HL-60/S4 treated with retinoic acid at 250 ng/mL for 4 days and 3 days (cell line): ENCODE measurements around the gene EXOC4.

Experiments used
- in situ Hi-C: fragments of 300-500 bp; cut with MboI; formaldehyde crosslinking; loops from 2 replicates; pipeline ENCODE4 v1.7.0; 2022; ENCODE audit warnings: low sequenced_read_pairs

Gene EXOC4

DNA sequence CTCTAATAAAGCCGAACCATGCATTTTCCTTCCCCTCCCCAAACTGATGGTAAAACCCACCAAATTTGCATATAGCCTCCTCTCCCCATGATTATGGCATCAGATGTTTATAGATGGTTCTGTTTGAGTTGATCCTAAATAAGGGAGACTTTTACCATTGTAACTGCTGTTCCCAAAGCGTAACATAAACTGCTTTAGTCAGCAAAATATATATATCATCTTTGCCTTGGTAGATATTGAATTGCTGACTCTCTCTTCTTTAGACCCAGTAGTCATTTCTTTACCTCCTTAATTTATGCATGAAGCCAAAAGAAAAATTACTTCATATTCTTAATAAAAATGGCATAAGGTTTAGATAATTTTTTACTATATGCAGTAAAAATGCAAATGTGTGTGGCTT, 788.1 kb downstream of the EXOC4 start:
- in situ Hi-C loops = no loop called here

DNA sequence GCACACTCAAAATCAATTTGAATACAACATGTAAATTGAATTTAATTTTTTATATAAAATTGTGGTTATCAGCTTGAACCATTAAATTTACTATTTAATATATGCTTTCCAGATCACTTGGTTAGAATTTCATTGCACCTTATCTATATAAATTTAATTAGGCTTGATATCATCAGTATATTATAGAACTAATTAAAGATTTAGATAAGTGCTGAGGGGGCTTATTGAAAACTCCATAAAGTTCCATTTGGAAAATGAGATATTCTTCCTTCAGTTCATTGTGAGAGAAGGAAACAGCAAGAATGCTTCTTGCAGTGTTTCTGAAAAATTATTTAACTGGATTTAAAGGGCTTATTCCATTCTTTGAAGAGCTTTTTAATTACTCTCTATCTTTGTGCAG, 788.6 kb downstream of the EXOC4 start:
- in situ Hi-C loops = no loop called here

DNA sequence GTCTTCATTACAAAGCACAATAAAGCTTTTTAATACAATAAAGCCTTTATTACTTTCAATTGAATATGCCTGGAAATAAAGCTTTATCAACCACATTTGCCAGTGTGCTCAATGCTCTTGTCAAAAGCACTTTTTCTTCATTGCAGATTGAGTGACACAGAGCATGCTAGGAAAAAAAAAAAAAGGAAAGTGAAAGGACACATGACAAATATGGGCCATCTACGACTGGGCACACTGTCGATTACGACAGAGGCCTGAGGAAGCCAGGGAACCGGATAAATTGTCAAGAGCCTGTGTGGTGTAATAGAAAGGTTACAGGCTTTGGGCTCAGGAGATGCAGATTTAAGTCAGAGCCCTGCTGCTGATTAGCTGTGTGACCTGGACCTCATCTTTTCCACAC, 789.4 kb downstream of the EXOC4 start:
- in situ Hi-C loops = no loop called here

DNA sequence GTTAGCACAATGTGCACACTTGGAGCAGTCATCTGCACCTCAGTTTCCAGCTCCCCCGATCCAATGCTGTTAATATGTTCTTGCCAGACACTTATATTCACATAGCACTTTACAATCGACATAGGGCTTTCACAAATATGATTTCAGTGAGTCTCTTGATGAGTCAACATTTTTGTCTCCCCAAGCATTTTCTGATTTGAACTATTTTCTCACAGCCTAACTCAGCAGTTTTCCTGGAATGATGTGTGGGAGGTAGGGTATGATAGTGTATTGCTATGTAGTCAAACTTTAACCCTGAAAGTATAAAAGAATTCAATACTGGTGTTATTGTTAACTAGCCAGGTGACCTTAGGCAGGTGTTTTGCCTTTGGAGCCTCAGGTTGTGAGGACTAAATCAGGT, 791.8 kb downstream of the EXOC4 start:
- in situ Hi-C loops = no loop called here

DNA sequence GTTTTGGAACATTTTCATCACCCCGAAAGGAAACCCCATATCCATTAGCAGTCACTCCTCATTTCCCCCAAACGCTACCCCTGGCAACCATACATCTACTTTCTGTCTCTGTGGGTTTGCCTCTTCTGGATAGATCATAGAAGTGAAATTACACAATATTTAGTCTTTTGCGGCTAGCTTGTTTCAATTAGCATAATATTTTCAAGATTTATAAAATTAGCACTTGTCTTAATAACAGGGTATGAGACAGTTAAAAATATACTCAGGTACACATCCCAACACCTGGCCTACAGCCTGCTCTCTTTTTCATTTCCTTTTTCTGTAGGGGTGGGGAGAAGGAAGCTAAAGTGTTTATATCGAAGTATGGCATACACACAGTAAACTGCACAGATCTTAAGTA, 792.8 kb downstream of the EXOC4 start:
- in situ Hi-C loops = no loop called here

DNA sequence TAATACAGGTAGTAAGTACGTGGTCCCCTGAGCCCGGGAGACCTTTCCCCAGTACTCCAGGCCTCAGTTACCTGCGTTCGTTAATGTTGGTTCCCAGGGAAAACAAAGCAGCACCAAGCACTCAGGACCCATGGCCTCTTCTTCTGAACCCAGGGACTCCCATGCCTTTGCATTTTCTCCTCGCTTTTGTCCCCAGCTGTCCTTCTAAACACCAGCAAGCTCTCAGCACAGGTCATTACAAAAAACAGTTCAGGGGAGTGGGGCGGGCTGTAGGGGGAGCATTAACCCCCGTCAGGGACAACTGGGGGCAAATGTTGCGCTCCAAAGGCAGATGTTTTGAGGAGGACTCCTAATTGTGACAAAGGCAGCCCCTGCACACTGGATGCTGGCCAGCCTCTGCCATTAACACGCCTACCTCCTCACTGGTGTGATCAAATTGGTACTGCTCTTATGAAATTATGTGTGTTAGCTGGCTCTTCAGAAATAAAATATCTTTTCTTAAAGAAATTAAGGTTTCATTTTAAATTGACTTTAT, 793.8 kb downstream of the EXOC4 start:
- in situ Hi-C loops = no loop called here

DNA sequence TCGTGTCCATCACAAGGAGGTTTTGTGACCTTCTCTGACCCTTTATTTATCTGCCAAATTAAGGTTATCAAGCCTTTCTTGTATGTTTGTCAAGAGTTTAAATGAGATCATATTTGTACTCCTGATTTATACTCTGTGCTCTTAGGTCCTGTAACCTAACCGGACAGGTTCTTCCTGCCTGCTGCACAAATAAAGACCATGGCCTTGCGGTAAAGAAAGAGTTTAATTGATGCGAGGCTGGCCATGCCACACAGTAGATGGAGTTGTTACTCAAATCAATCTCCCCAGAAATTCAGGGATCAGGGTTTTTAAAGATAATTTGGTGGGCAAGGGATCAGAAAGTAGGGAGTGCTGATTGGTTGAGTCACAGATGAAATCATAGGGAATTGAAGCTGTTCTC, 794.8 kb downstream of the EXOC4 start:
- in situ Hi-C loops = no loop called here

DNA sequence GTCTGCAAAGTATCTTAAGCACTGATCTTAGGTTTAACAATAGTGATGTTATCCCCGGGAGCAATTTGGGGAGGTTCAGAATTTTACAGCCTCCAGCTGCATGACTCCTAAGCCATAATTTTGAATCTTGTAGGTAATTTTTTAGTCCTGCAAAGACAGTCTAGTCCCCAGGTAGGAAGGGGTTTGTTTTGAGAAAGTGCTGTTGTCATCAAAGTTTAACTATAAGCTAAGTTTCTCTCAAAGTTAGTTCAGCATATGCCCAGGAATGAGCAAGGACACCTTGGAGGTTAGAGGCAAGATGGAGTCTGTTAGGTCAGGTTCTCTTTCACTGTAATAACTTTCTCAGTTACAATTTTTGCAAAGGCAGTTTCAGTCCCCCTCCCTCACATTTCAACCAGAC, 795.3 kb downstream of the EXOC4 start:
- in situ Hi-C loops = no loop called here

DNA sequence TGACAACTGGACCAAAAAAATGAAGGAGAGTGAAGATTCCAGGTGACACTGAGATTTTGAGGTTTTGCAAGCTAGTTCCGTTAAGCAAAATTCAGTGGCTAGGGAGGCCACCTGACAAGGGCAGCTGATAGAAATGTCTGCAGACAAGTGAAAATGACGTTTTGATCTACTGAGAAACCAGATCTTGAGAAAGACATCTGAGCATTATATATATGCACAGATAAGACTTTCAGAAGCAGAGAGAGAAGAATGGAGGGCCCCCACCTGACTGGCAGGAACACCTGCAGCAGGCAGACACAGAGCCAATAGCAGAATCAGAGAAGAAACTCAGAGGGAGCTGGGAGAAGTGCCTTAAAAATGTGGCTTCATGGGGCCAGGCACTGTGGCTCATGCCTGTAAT, 798.1 kb downstream of the EXOC4 start:
- in situ Hi-C loops = no loop called here

DNA sequence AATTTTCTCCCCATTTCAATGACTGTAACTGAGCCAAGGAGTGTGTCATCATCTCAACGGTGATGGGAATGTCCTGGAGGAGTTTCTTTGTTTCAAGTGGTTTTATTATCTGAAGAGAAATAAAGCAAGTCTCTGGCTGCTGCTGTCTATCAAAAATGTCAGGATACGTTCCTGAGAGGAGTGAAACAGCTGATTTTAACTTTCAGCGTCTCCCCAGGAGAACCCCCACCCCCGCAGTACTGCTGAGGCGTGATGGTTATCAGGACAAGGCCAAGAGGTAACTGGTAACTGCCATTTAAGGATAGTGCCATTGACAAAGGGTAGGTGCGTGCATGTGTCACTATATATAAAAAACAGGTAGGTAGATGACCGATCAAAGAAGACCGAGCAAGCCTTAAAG, 803.9 kb downstream of the EXOC4 start:
- in situ Hi-C loops = no loop called here

DNA sequence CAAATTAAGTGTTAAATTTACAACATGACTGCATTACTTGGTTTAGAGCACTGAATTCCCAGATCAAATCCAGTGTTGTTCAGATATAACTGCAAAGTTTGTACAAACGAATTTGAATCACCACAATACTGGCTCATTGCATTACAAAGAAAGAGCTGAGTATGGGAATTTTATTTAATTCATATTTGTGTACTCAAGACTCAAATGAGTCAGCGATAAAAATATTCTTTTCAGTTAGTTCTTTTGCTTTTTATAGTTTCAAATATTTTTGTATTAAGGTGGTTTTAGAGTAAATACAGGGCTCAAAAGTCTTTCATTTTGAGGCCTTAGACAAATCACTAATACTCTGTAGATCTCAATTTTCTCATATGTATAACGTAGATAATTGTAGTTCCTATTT, 805.6 kb downstream of the EXOC4 start:
- in situ Hi-C loops = no loop called here

DNA sequence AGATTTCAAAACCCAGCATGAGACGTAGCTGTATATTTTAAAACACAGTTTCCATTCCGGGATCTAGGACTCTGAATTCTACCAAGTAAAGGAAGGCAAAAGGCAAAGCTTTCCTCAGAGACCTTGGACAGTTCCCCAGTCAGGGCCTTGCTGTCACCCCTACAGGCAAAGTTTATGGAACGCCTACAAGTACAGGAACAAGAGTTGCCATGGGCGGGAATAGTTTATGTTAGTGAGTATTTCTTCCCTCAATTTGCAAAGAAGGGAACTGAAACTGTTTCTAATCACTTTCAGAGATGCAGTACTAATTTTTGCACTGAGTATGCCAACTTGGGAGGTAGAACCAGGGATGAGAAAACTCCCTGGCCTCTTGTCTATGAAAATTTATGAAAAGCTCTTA, 806.1 kb downstream of the EXOC4 start:
- in situ Hi-C loops = no loop called here

DNA sequence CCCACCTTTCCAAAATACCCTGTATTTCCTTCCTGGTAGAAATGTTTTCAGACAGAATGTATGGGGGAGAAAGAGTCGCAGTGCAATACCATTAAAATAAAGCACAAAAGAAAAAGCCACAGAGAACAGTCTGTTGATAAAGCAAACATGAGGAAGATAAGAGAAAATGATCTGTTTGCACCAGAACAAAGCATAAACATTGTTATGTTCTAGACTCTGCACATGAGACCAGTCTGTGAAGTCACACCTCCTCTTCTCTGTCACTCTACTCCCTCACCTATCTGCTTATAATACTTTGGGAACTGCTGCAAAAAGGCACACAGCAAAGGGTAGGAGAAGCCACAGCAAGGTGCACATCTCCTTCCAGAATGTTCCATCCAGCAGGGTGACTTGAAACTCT, 807.0 kb downstream of the EXOC4 start:
- in situ Hi-C loops = no loop called here

DNA sequence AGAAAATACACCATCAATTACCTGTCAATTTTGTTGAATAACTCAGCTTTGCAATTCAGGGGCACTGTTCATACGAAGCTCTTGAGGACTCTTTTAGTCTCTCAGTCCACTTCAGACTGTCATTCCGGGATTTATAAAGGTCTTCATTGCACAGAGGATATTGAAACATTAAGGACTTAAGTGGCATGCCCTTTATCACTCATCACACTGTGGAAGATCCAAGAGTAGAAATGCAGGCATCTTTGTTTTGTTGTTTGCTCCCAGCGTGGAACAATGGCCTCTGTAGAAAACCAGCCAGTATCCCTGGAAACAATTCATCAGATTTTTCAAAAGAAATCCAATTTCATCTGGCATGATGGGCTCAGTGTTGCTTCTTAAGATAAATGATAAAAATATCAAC, 808.0 kb downstream of the EXOC4 start:
- in situ Hi-C loops = no loop called here

DNA sequence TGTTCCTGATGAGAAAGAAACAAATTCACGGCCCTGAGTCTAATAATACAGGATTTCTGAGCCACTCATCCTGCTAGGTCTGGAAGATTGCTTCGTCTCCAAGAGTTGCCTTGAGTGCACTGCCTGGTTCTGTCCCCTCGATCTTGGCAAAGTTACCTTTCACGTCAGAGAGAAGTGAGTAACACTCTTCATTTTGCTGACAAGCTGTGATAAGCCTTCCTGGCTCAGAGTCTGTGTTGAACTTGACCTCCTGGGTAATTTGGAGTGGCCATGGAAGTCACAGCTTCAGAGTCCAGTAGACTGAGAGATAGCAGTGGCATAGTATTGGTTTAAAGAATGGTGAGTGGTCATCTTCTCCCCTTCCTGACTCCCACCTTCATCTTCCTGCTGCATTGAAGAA, 809.6 kb downstream of the EXOC4 start:
- in situ Hi-C loops = no loop called here

DNA sequence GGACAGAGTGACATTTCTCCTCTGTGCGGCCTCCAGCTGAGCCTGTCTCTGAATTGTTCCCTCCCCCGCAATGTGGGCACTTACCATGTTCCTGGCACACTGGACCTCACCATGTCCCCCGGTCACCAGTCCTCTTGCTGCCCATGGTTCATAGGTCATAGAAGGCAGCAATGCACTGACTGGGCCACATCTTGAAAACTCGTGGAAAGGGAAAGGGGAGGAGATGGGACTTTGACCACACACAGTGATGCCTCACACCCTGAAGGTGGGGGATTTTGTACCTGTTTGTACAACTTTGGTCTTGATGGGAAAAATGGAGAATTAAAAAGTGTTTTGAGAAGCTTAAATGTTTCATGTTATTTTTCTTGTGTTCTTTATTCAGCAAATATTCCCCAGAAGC, 812.5 kb downstream of the EXOC4 start:
- in situ Hi-C loops = no loop called here

DNA sequence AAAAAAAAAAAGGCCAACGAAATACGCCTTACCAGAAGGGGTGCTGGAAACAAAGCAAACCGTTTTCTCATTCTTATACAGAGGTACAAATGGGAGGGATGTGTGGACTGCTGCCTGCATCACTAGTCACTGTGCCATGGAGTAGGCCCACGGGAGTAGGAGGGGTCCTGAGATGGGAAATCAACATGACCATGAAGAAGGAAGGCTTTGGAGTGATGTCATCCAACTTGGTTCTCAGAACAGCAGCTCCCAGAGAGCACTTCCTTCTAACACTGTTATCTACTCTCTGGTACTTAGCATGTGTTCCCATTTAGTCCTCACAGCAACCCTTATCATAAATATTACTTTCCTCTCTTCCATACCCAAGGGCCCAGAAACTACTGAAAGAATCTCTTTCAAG, 814.3 kb downstream of the EXOC4 start:
- in situ Hi-C loops = no loop called here

DNA sequence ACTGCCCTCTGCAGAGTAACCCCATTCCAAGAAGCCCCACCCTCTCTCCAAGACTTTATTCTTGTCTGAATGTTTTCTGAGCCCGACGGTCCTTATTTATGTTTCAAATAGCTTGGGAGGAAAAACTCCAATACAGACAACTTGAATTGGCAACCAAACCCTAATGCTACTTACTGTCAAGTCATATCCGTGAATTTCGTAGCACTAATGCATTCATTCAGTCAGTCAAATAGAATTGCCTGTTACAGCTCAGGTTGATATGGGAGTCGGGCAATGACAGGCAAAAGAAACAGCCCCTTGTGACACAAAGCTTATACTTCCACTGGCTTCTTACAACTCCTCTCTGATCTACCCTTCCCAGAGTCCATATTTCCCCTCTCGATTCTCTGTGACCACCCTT, 815.8 kb downstream of the EXOC4 start:
- in situ Hi-C loops = no loop called here

DNA sequence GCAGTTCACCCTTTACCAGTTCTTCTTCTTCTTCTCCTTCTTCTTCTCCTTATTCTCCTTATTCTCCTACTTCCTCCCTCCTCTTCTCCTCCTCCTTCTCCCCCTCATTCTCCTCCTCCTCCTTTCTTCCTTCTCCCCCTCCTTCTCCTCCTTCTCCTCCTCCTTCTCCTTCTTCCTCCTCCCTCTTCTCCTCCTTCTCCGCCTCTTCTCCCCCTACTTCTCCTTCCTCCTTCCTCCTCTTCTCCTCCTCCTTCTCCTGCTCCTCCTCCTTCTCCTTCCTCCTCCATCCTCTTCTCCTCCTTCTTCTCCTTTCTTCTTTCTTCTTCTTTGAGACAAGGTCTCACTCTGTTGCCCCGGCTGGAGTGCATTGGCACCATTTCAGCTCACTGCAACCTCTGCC, 816.3 kb downstream of the EXOC4 start:
- in situ Hi-C loops = no loop called here

DNA sequence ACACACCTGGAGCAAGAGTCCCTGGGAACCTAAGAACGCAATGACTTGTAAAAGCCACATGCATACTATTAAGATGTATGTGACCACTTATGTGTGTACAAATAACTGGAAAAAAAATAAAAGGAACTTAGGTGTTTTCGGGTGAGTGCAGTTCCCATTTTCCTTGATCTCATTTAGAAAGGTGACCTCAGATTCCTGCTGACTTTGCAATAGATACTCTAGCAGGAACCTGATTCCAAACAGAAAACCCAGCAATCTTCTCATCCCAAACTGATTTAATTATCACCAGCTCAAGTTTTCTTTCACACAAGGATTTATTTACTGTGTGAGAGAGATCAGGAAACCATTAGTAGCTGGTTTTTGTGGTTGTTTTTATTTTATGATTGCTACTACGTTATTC, 817.8 kb downstream of the EXOC4 start:
- in situ Hi-C loops = no loop called here

DNA sequence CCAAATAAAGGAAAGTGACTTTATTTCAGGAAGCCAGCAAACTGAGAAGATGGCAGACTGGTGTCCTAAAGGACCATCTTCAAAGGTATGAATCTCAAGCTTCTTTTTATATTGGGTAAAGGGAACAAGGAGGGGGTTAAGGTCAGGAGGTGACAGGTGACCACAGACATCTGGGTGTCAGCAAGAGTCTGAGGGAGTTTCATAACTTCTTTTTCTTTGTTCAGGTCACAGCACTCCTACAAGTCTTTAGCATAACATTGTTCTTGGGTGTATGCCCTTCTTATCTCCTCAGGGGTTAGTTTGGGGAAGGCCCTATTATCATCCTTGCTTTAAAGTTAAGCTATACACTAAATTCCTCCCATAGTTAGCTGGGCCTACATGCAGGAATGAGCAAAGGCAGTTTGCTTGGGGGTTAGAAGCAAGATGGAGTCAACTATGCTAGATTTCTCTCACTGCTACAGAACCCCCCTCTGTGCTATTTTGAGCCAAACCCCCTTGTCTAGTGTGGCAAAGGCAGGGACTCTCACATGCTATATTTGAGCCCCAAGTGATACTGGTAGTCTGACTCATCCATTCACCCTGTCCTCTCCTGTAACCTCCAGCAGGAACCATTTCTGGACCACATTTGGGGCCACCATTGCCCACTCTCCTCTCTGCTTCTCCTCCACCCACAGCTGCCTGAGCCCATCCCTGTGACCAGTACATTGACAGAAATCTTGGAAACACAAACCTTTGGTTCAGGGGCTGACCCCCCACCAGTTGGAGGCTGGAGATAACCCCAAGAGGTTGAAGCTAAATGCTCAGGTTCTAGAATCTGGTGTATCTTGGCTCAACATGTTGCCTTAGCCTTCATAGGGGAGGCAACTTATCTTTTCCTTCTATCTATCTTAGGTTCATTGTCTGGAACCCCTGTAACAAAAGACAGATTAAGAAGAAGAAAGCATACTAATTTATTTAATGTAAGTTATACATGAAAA, 818.8 kb downstream of the EXOC4 start:
- in situ Hi-C loops = no loop called here

DNA sequence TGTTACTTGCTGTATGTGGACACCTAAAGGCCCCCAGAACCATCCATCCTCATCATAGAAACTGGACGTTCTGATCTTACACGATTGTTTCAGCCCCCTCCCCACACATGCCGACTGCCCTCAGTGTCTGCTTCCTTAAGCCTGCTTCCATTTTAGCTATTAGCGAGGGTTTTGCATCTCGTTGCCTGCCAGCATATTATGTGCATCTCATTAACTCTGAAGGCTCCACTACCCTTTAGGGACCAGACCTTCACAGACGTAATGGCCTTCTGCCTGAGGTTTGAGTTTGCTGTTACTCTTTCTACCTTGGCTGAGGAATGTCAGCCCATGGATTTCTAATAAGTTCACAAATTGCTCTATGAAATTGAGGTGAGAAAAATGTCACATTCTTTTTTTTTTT, 820.4 kb downstream of the EXOC4 start:
- in situ Hi-C loops = no loop called here

DNA sequence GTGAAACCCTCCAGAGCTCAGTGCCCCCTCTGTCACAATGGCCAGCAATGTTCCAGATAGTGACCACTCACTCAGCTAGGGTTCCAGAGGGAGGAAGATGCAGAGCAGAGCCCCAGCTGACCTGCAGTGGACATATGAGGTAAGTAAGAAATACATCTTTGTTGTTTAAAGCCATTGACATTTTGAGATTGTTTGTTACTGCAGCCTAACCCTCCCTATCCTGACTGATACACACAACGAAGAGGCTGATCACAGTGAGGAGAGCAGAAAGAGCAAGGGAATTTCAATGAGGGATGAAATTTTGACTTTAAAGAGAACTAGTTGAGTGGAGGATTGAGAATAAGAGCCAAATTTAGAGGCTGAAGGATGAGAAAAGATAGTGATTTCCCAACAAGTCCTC, 822.9 kb downstream of the EXOC4 start:
- in situ Hi-C loops = no loop called here
